CD4-positive, alpha-beta T cell treated with Interleukin-17A for 4 hours (primary cell): ENCODE data around the gene PLEKHG1.

Experiments
- DNase-seq: peaks from one replicate; pipeline ENCODE4 v3.0.0-alpha.2; 2020; ENCODE audit warnings: mixed read lengths

The PLEKHG1 gene

DNA sequence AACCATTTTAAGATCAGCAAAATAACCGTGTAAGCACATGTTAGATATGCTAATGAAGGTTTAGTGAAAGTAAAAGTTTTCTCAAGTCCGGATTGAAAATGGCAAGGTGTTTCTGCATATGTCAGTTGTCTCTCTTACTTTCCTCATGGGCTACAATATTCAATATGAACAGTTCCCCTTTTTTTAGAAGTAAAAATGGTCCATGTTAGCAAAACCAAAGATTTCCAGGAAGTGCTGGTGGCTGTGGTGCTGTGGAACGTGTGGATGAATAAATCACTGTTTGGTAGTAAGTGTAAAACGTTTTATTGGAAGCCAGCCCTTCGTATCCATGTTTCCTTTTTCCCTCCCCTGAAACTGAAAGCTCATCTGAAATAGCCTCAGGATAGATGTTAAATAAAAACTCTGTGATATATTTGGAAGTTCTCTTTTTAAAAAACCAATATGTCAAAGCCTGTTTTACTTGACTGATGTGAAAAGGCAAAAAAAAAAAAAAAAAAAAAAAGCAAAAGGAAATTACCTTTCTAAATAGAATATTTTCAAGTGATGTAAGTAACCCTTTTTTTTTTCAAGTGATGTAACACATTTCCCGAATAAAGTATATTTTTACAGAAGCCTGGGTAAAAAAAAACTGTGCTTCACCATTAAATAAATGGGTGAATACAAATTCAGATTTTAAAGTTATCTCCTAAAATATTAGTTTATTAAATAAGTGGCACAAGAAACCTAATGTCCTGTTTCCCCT, 41.9 kb downstream of the PLEKHG1 start:
- no peak for DNase-seq

- DNase-seq: no peak
Measured at GRCh38 chr6:150646228-150646627, 46.5 kb downstream of the PLEKHG1 start.

DNA sequence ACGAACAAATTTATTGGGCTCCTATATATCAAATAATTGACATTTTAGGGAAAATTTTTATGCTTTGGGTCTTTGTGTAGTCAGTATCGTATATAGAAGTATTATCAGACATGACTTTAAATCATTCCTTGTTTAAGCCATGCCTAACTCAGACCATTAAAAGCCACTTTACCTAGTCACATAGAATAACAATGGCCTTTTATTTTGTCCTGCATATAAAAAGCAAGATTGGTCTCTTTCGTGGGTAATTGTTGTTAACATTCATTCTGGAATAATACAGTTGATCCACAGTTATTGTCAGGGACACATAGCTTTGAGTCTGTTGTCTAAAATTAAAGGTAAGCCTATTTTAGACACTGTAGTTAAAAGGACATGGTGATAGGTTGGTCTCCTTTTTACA, 47.4 kb downstream of the PLEKHG1 start:
- no peak for DNase-seq
